GM23248 (cell line): ENCODE results near the gene GMPR. TPM values are rescaled to one million over a fixed set of nuclear protein-coding genes. Genes with fewer than 3 reads are reported as not detected.

Experiments used
- DNase-seq: peaks from one replicate; pipeline ENCODE4 v3.0.0-alpha.2; 2015
- H2AFZ ChIP-seq: fragments of 200-600 bp; sonication (generic); 2 replicates; pipeline ENCODE4 v1.6.1; 2016; ENCODE audit warnings: antibody characterized with exemption
- H3F3A ChIP-seq: fragments of 200-600 bp; sonication (generic); 2 replicates; pipeline ENCODE4 v1.6.1; 2016; ENCODE audit warnings: mild to moderate bottlenecking, antibody characterized with exemption, mixed run types; ENCODE audit not compliant: insufficient read depth
- H3K27ac ChIP-seq: fragments of 200-600 bp; sonication (generic); 2 replicates; pipeline ENCODE4 v1.5.1; 2016; ENCODE audit warnings: mild to moderate bottlenecking
- H3K27me3 ChIP-seq: fragments of 200-600 bp; sonication (generic); replicated peaks from 2 replicates; pipeline ENCODE4 v1.6.1; 2016; ENCODE audit warnings: mild to moderate bottlenecking; ENCODE audit not compliant: insufficient read depth
- H3K36me3 ChIP-seq: fragments of 200-600 bp; sonication (generic); 2 replicates; pipeline ENCODE4 v1.6.1; 2016; ENCODE audit warnings: low read depth, mild to moderate bottlenecking
- H3K4me1 ChIP-seq: fragments of 200-600 bp; sonication (generic); 2 replicates; pipeline ENCODE4 v1.6.1; 2016; ENCODE audit warnings: mild to moderate bottlenecking; ENCODE audit not compliant: insufficient read depth
- H3K4me2 ChIP-seq: fragments of 200-600 bp; sonication (generic); one replicate; pipeline ENCODE4 v1.6.1; 2016; ENCODE audit warnings: mild to moderate bottlenecking; ENCODE audit not compliant: unreplicated experiment
- H3K4me3 ChIP-seq: fragments of 200-600 bp; sonication (generic); 2 replicates; pipeline ENCODE4 v1.5.1; 2016; ENCODE audit warnings: mild to moderate bottlenecking
- H3K79me2 ChIP-seq: fragments of 200-600 bp; sonication (generic); 2 replicates; pipeline ENCODE4 v1.6.1; 2016; ENCODE audit warnings: mild to moderate bottlenecking; ENCODE audit not compliant: insufficient read depth
- H3K9ac ChIP-seq: fragments of 200-600 bp; sonication (generic); 2 replicates; pipeline ENCODE4 v1.6.1; 2016; ENCODE audit warnings: mild to moderate bottlenecking
- H3K9me2 ChIP-seq: fragments of 200-600 bp; sonication (generic); 2 replicates; pipeline ENCODE4 v1.6.1; 2016; ENCODE audit warnings: mixed run types, mild to moderate bottlenecking, moderate library complexity; ENCODE audit not compliant: insufficient read depth
- H3K9me3 ChIP-seq: fragments of 200-600 bp; sonication (generic); one replicate; pipeline ENCODE4 v1.6.1; 2017; ENCODE audit warnings: low read depth
- H4K20me1 ChIP-seq: fragments of 200-600 bp; sonication (generic); 2 replicates; pipeline ENCODE4 v1.6.0; 2016; ENCODE audit not compliant: insufficient read depth
- EZH2 ChIP-seq: fragments of 200-600 bp; sonication (generic); IDR thresholded peaks from 2 replicates; pipeline ENCODE4 v1.6.1; 2018; ENCODE audit warnings: antibody characterized with exemption, mild to moderate bottlenecking; ENCODE audit not compliant: insufficient read depth, poor library complexity, severe bottlenecking
- EZH2phosphoT487 ChIP-seq: fragments of 200-600 bp; sonication (generic); IDR thresholded peaks from 2 replicates; pipeline ENCODE4 v1.6.1; 2018; ENCODE audit warnings: antibody characterized with exemption, moderate library complexity, mild to moderate bottlenecking, low read depth; ENCODE audit not compliant: insufficient read depth
- WGBS, 2 experiments: methylation state at CpG; one replicate each; pipeline ENCODE4 v1.1.6; 2015 to 2017; ENCODE audit warnings: low lambda C conversion rate in 2 of 2, low coverage in 1 of 2; ENCODE audit errors: missing lambda C conversion rate in 2 of 2; 5-methylcytosine and 5-hydroxymethylcytosine counted together
- in situ Hi-C: fragments of 300-500 bp; cut with MboI; formaldehyde crosslinking; loops from 2 replicates; pipeline ENCODE4 v1.15.0; 2020
- polyA plus RNA-seq: library from polyadenylated mRNA; unstranded; fragments of >200 nt; fragmentation: Nextera tagmentation; extraction: Ambion mirVana; gene quantifications from 2 replicates; pipeline ENCODE4 v1.2.1, GENCODE V29; 2016
- total RNA-seq: library from RNA; depleted of rRNA; stranded (reverse); fragments of >200 nt; shearing (Covaris generic); gene quantifications from 2 replicates; pipeline ENCODE4 v1.2.3, GENCODE V29; 2014

The GMPR gene
- total and polyA plus RNA-seq, 2 experiments from 2014 or later = 2.2 to 2.3 TPM

DNA sequence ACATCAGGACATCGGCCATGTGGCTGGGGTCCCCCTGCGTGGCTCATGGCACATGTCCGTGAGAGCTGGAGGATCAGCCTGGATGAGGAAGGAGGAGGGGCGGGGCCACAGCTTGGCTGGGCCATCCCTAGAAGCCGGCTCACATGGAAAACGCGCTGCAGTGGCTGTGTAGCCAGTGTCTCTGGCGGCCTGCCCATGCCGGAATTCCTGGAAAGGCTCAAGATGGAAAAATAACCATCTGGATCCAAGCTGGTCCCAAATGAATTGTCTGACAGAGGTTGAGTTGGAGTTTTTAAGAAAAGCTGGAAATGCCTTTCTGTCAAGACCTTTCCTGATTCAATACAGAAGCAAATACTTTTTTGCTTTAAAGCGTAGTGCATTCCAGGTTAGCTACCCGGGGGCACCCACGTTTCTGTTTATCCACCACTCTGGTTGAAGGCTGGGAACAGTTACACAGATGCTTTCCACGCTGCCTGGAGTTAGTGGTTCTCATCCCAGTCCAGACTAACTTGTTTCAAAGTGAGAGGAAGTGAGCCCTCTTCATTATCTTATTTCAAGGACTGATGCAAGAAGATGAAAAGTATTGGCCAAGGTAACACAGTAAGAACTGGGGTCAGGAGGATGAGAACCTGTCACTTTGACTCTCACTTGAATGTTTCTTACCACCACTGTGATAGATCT is 99.0 kb downstream of the GMPR start:
- 4% methylated on average over 13 of the region's 13 CpGs for WGBS, 2 experiments
- Histone ChIP-seq H3K36me3 (no peaks in the 10 kb centered on the region), H3K9me3 (no peaks in the 10 kb centered on the region), H3K9me2 (no peaks in the 10 kb centered on the region), H3K79me2 (no peaks in the 10 kb centered on the region), H2AFZ (no peak overlapping the region), H4K20me1 (no peaks in the 10 kb centered on the region), H3K27ac (peak overlapping the region; percentile 84), H3K4me3 (peak overlapping the region; percentile 25; the same call in 1 of the 2 replicates), H3K4me1 (peaks cover 65% of the 10 kb centered on the region), H3K4me2 (peak overlapping the region; percentile 67), H3F3A (peaks cover 49% of the 10 kb centered on the region), H3K9ac (peak overlapping the region; percentile 69), H3K27me3 (no peaks in the 10 kb centered on the region)
- in situ Hi-C loops = loop anchor here (10.0 to 25.0 kb wide), 3 partner anchors 427 to 750 kb away; partner anchors contain the start of gene ATXN1
- DNase-seq = peak; percentile 89
- no peak for TF ChIP-seq EZH2phosphoT487
- no peak for TF ChIP-seq EZH2

DNA sequence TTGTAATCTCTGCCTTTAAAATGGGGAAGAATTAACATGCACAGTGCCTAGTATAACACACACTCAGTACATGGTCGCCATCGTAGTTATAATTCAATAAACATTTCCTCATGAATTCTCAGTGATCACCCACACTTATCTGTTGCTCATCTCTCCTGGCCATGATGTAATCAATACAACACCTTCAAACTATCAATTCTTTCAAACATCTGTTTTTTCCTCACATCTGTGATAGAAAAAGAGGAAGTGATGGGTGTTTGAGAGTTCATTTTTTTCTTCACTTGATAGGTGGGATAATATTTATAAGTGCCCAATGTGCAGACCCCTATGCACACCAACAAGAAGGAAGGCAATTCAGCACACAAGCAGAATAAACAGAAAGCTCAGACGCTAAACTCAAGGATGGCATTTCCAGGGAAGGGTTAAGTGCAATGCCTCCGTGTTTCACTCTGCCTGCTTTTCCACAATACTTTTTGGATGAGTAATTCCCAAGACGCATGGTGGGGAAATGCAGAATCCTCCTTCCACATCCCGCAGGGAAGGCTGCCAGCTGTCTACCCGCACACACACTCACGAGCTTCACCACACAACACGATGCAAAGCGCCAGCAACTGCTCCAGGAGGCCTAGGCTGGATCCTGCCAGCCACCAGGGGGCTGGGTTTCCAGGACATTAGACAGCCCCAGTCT is 100.3 kb downstream of the GMPR start:
- Histone ChIP-seq H3K27me3 (no peaks in the 10 kb centered on the region), H3K79me2 (no peaks in the 10 kb centered on the region), H3K27ac (peak overlapping the region; percentile 84), H4K20me1 (no peaks in the 10 kb centered on the region), H3K4me1 (peaks cover 65% of the 10 kb centered on the region), H3K36me3 (no peaks in the 10 kb centered on the region), H3K9me2 (no peaks in the 10 kb centered on the region), H3K4me3 (peak overlapping the region; percentile 56), H2AFZ (no peak overlapping the region), H3K9me3 (no peaks in the 10 kb centered on the region), H3K9ac (peak overlapping the region; percentile 69), H3K4me2 (peak overlapping the region; percentile 75), H3F3A (peaks cover 36% of the 10 kb centered on the region)
- TF ChIP-seq EZH2phosphoT487 (no peak), EZH2 (no peak)
- peak; percentile 100 for DNase-seq
- WGBS, 2 experiments = 1 to 5% methylated on average over 10 of the region's 10 CpGs
- in situ Hi-C loops = loop anchor here (10.0 to 25.0 kb wide), 3 partner anchors 426 to 749 kb away; partner anchors contain the start of gene ATXN1

DNA sequence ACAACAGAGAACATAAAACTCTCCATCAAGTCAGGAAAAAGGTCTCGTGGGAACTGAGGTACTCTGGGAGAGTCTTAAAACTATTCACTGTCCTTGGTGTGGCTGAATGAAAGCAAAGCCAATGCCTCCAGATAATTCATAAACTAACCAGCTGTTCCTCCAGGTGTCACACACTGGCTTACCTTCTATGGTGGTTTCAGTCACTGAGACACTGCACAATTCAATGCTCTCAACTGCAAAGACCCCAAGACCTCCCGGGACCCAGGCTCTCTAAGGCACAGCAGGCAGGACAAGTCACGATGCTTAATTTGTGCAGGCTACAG is 100.8 kb downstream of the GMPR start:
- H2AFZ ChIP-seq = no peak overlapping the region
- H3K79me2 ChIP-seq = no peaks in the 10 kb centered on the region
- no peak overlapping the region for H3K4me3 ChIP-seq
- in situ Hi-C loops = loop anchor here (10.0 to 25.0 kb wide), 3 partner anchors 426 to 748 kb away; partner anchors contain the start of gene ATXN1
- no peaks in the 10 kb centered on the region for H3K27me3 ChIP-seq
- no peaks in the 10 kb centered on the region for H3K36me3 ChIP-seq
- H3K9me2 ChIP-seq = no peaks in the 10 kb centered on the region
- peak overlapping the region; percentile 84 for H3K27ac ChIP-seq
- H3K9me3 ChIP-seq = no peaks in the 10 kb centered on the region
- peak overlapping the region; percentile 67 for H3K9ac ChIP-seq
- H4K20me1 ChIP-seq = no peaks in the 10 kb centered on the region
- TF ChIP-seq EZH2 (no peak), EZH2phosphoT487 (no peak)
- H3K4me2 ChIP-seq = peak overlapping the region; percentile 2
- H3K4me1 ChIP-seq = peaks cover 59% of the 10 kb centered on the region
- peaks cover 31% of the 10 kb centered on the region for H3F3A ChIP-seq
- no peak for DNase-seq
- 18 to 20% methylated on average over 3 of the region's 3 CpGs for WGBS, 2 experiments

DNA sequence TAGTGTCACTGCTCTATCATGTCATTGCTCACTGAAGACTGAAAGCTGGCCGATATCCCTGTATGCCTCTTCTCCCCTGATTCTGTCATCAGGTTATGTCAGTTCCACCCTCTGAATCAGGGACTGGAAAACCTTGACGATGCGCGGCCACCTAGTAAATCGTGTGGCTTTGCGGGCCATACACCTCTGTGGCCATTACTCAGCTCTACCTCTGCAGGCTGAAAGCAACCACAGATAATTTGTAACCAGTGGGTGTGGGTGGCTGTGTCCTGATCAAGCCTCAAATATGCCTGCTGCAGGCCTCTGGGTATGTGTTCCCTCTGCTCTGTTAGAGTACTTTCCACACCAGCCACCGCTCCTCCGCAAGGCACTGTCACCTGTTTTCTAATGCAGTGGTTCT is 105.2 kb downstream of the GMPR start:
- no peaks in the 10 kb centered on the region for H4K20me1 ChIP-seq
- peaks cover 29% of the 10 kb centered on the region for H3F3A ChIP-seq
- no peaks in the 10 kb centered on the region for H3K36me3 ChIP-seq
- DNase-seq = no peak
- H3K27me3 ChIP-seq = no peaks in the 10 kb centered on the region
- H3K4me3 ChIP-seq = no peak overlapping the region
- no peak overlapping the region for H3K27ac ChIP-seq
- in situ Hi-C loops = loop anchor here (25.0 kb wide), 2 partner anchors 619 to 744 kb away; no protein-coding TSS in a partner anchor
- WGBS, 2 experiments = 90 to 91% methylated on average over 8 of the region's 8 CpGs
- H2AFZ ChIP-seq = no peak overlapping the region
- peaks cover 6% of the 10 kb centered on the region; the same call in 1 of the 2 replicates for H3K79me2 ChIP-seq
- H3K9me3 ChIP-seq = no peaks in the 10 kb centered on the region
- H3K9me2 ChIP-seq = no peaks in the 10 kb centered on the region
- no peak overlapping the region for H3K4me2 ChIP-seq
- H3K4me1 ChIP-seq = peaks cover 44% of the 10 kb centered on the region
- H3K9ac ChIP-seq = no peak overlapping the region
- no peak for TF ChIP-seq EZH2phosphoT487
- no peak for TF ChIP-seq EZH2
